Fibroblast of lung (primary cell): Measurements from ENCODE around the gene PACSIN2. TPM values are rescaled to one million over a fixed set of nuclear protein-coding genes. Genes with fewer than 3 reads are reported as not detected.

Experiments used
- DNase-seq, 2 donors: peaks; one replicate each; pipeline versions ENCODE4 v3.0.0 to v3.0.0-alpha.2; 2010; ENCODE audit warnings: low read depth in 2 of 2
- H2AFZ ChIP-seq: 2 replicates; pipeline ENCODE4 v1.5.1; 2012; ENCODE audit warnings: low read length, control low read depth, inconsistent platforms
- H3K27ac ChIP-seq: 2 replicates; pipeline ENCODE4 v1.5.1; 2011; ENCODE audit warnings: low read length, control low read depth; ENCODE audit not compliant: insufficient read depth
- H3K27me3 ChIP-seq: 2 replicates; pipeline ENCODE4 v1.5.1; 2011; ENCODE audit warnings: mild to moderate bottlenecking, low read length; ENCODE audit not compliant: control insufficient read depth, insufficient read depth
- H3K36me3 ChIP-seq: 2 replicates; pipeline ENCODE4 v1.5.1; 2011; ENCODE audit warnings: low read length; ENCODE audit not compliant: control insufficient read depth, insufficient read depth
- H3K4me1 ChIP-seq: 2 replicates; pipeline ENCODE4 v1.5.1; 2011; ENCODE audit warnings: low read length; ENCODE audit not compliant: control insufficient read depth, insufficient read depth; ENCODE audit errors: extremely low read depth
- H3K4me2 ChIP-seq: 2 replicates; pipeline ENCODE4 v1.5.1; 2011; ENCODE audit warnings: low read length, control low read depth; ENCODE audit not compliant: insufficient read depth; ENCODE audit errors: extremely low read depth
- H3K4me3 ChIP-seq, 4 experiments: fragments of 200-600 bp in 1 of 4; sonication (generic) in 1 of 4; replicated peaks in 1 of 4; 2 replicates each; pipeline ENCODE4 v1.5.1; 2011 to 2016; ENCODE audit warnings: low read length in 4 of 4, low read depth in 3 of 4, mild to moderate bottlenecking in 3 of 4, control low read depth in 2 of 4, inconsistent platforms in 1 of 4, mixed read lengths in 1 of 4; ENCODE audit not compliant: insufficient read depth in 1 of 4; ENCODE audit errors: control extremely low read depth in 1 of 4
- H3K79me2 ChIP-seq: 2 replicates; pipeline ENCODE4 v1.5.1; 2012; ENCODE audit warnings: mild to moderate bottlenecking, low read length, inconsistent platforms; ENCODE audit not compliant: control insufficient read depth, insufficient read depth
- H3K9ac ChIP-seq: 2 replicates; pipeline ENCODE4 v1.5.1; 2011; ENCODE audit warnings: mild to moderate bottlenecking, low read length, control low read depth; ENCODE audit not compliant: insufficient read depth
- H3K9me3 ChIP-seq: 2 replicates; pipeline ENCODE4 v1.5.1; 2012; ENCODE audit warnings: low read depth, low read length; ENCODE audit not compliant: control insufficient read depth, insufficient read depth
- H4K20me1 ChIP-seq: 2 replicates; pipeline ENCODE4 v1.5.1; 2011; ENCODE audit warnings: low read length; ENCODE audit not compliant: control insufficient read depth, insufficient read depth; ENCODE audit errors: extremely low read depth
- EZH2 ChIP-seq: IDR thresholded peaks from 2 replicates; pipeline ENCODE4 v1.5.1; 2012; ENCODE audit warnings: low read length, control low read depth, mild to moderate bottlenecking; ENCODE audit errors: missing control alignments
- polyA plus RNA-seq, 2 donors: library from polyadenylated mRNA; depleted of rRNA in 1 of 2; stranded (reverse) in 1 of 2; unstranded in 1 of 2; fragments of >200 nt; gene quantifications; 2 replicates each; pipeline ENCODE4 v1.2.1, GENCODE V29; 2011 to 2012; ENCODE audit warnings: missing spikeins in 1 of 2
- total RNA-seq: library from RNA; depleted of rRNA; stranded (reverse); fragments of >200 nt; gene quantifications from 2 replicates; pipeline ENCODE4 v1.2.1, GENCODE V29; 2014
- TF ChIP-seq, protein P1 (sequence below), 2 donors: IDR thresholded peaks in 1 of 2; conservative IDR thresholded peaks in 1 of 2; 1 replicate in 1 of 2; 2 replicates in 1 of 2; pipeline ENCODE4 v1.5.1; 2011 to 2012; ENCODE audit warnings: low read length in 2 of 2, control low read depth in 1 of 2, inconsistent platforms in 1 of 2, low read depth in 1 of 2, mild to moderate bottlenecking in 1 of 2

Gene PACSIN2
- total and polyA plus RNA-seq, 2 donors (not counting 1 experiment from before 2014, with no cell fraction given), result 30.1 to 41.4 TPM

DNA sequence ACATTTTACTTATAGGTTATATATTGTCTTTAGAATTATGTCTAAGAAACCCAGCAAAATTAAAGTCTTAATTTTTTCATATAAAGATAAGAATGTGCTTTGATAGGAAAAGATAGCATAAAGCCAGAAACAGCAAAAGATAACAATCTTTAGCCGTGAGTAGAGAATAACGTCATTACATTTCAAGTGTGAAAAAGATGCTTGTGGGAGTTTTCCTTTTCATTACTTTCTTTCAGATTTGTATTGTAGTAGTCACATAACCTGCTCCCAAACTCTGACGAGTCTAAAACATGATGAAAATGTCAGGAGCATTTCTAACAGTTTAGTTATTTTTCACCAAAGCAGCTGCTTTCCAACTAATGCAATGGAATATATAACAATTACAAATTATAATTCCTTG, 189.2 kb downstream of the PACSIN2 start:
- TF ChIP-seq EZH2, result no peak
- TF ChIP-seq, protein P1, sequence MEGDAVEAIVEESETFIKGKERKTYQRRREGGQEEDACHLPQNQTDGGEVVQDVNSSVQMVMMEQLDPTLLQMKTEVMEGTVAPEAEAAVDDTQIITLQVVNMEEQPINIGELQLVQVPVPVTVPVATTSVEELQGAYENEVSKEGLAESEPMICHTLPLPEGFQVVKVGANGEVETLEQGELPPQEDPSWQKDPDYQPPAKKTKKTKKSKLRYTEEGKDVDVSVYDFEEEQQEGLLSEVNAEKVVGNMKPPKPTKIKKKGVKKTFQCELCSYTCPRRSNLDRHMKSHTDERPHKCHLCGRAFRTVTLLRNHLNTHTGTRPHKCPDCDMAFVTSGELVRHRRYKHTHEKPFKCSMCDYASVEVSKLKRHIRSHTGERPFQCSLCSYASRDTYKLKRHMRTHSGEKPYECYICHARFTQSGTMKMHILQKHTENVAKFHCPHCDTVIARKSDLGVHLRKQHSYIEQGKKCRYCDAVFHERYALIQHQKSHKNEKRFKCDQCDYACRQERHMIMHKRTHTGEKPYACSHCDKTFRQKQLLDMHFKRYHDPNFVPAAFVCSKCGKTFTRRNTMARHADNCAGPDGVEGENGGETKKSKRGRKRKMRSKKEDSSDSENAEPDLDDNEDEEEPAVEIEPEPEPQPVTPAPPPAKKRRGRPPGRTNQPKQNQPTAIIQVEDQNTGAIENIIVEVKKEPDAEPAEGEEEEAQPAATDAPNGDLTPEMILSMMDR (conservative IDR thresholded peaks at IDR 0.05 in 1 of 2, IDR thresholded peaks at IDR 0.05 in 1 of 2; ENCODE audit: low read depth in 1 of 2, low read length in 2 of 2), result no peak
- H2AFZ ChIP-seq, result no peak overlapping the region
- no peak overlapping the region for H3K27ac ChIP-seq
- H3K9me3 ChIP-seq, result no peaks in the 10 kb centered on the region
- H4K20me1 ChIP-seq, result no peaks in the 10 kb centered on the region
- no peak for DNase-seq
- H3K4me3 ChIP-seq, result no peak overlapping the region
- H3K9ac ChIP-seq, result no peak overlapping the region
- no peaks in the 10 kb centered on the region for H3K27me3 ChIP-seq
- H3K79me2 ChIP-seq, result no peaks in the 10 kb centered on the region
- H3K36me3 ChIP-seq, result peaks cover 15% of the 10 kb centered on the region
- no peak overlapping the region for H3K4me2 ChIP-seq
- H3K4me1 ChIP-seq, result peaks cover 1% of the 10 kb centered on the region

DNA sequence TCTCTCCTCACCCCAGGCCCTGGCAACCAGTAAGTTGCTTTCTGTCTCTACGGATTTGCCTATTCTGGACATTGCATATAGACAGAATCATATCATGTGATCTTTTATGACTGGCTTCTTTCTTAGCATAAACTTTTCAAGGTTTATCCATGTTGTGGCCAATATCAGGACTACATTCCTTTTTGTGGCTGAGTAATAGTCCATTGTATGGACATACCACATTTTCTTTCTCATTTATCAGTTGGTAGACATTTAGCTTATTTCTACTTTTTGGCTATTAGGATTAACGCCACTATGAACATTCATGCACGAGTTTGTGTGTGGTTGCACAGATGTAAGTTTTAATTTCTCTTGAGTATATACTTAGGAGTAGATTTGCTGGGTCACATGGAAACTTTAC, 193.6 kb downstream of the PACSIN2 start:
- peaks cover 12% of the 10 kb centered on the region for H3K36me3 ChIP-seq
- H3K79me2 ChIP-seq, result no peaks in the 10 kb centered on the region
- H2AFZ ChIP-seq, result no peak overlapping the region
- no peak for DNase-seq
- no peak overlapping the region for H3K9ac ChIP-seq
- TF ChIP-seq, protein P1 (conservative IDR thresholded peaks at IDR 0.05 in 1 of 2, IDR thresholded peaks at IDR 0.05 in 1 of 2; ENCODE audit: low read depth in 1 of 2, low read length in 2 of 2), result no peak
- no peak for TF ChIP-seq EZH2
- H3K4me2 ChIP-seq, result no peak overlapping the region
- H3K4me1 ChIP-seq, result peaks cover 10% of the 10 kb centered on the region
- no peaks in the 10 kb centered on the region for H4K20me1 ChIP-seq
- H3K4me3 ChIP-seq, result no peak overlapping the region
- no peak overlapping the region for H3K27ac ChIP-seq
- no peaks in the 10 kb centered on the region for H3K9me3 ChIP-seq
- no peaks in the 10 kb centered on the region for H3K27me3 ChIP-seq

DNA sequence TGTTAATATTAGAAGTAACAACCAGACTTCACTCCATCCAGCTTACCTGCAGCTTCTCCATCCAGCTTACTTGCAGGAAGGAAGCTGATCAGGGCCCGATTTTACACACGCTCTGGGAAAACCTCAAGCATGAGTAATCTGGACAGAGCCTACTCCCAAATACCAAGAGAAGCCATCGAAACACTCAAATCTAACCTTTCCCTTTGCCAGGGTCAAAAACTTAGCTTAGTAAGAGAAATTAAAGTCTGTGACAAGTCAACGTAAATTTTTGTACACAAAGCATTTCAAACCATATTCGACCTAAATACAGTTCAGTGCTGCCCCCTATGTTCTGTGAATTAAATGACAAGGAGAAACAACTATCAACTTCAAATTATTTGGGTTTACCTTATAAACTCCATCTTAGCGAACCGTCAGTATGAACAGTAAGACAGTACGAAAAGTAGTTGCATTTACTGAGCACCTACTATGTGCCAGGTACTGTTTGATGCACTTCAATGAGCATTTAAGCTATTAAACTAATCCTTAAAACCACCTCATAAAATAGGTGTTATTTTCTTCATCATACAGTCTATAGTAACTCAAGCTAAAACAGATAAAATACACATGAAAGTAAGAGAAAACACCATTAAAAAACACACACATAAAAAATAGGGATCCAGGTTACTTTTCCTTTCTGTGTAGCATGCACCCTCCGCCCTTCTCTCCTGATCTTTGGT, 194.7 kb downstream of the PACSIN2 start:
- Histone ChIP-seq H3K9me3 (no peaks in the 10 kb centered on the region), H4K20me1 (no peaks in the 10 kb centered on the region), H3K27ac (no peak overlapping the region), H3K27me3 (no peaks in the 10 kb centered on the region), H3K9ac (no peak overlapping the region), H3K4me3 (no peak overlapping the region), H2AFZ (no peak overlapping the region), H3K36me3 (peaks cover 13% of the 10 kb centered on the region), H3K79me2 (no peaks in the 10 kb centered on the region), H3K4me2 (peak overlapping the region; percentile 20), H3K4me1 (peaks cover 10% of the 10 kb centered on the region)
- TF ChIP-seq EZH2, result no peak
- TF ChIP-seq, protein P1 (conservative IDR thresholded peaks at IDR 0.05 in 1 of 2, IDR thresholded peaks at IDR 0.05 in 1 of 2; ENCODE audit: low read depth in 1 of 2, low read length in 2 of 2), result peak; percentile 27 to 59
- DNase-seq, result peak; percentile 77 to 90

Other genes with a start within 250 kb of the PACSIN2 start
- gene ARFGAP3, start 157.9 kb downstream of the PACSIN2 start, total RNA-seq, result 60.1 and 62.1 TPM in 2 replicates
- gene ARFGAP3, start 157.9 kb downstream of the PACSIN2 start, polyA plus RNA-seq, result 63.9 and 74.1 TPM in 2 replicates
- 13.4 and 15.7 TPM in 2 replicates for gene TTLL1, start 74.2 kb upstream of the PACSIN2 start, total RNA-seq
- 11.7 and 15.8 TPM in 2 replicates for gene TTLL1, start 74.2 kb upstream of the PACSIN2 start, polyA plus RNA-seq
- not detected in 2 replicates for gene BIK, start 95.6 kb upstream of the PACSIN2 start, total RNA-seq
- not detected in 2 replicates for gene BIK, start 95.6 kb upstream of the PACSIN2 start, polyA plus RNA-seq
- 8.4 and 8.5 TPM in 2 replicates for gene MCAT, start 128.2 kb upstream of the PACSIN2 start, total RNA-seq
- gene MCAT, start 128.2 kb upstream of the PACSIN2 start, polyA plus RNA-seq, result 9.3 and 12.1 TPM in 2 replicates
- gene TSPO, start 136.4 kb upstream of the PACSIN2 start, total RNA-seq, result 179 and 243 TPM in 2 replicates
- 47.5 and 67.1 TPM in 2 replicates for gene TSPO, start 136.4 kb upstream of the PACSIN2 start, polyA plus RNA-seq
- gene TTLL12, start 172.0 kb upstream of the PACSIN2 start, total RNA-seq, result 14.7 and 18.0 TPM in 2 replicates
- 6.0 and 8.6 TPM in 2 replicates for gene TTLL12, start 172.0 kb upstream of the PACSIN2 start, polyA plus RNA-seq